Neutrophil (primary cell): ENCODE data around the gene RNF141.
A peak's percentile ranks its signal among the peaks of the same experiment; 100 is the strongest.

Experiments
- H3K27ac ChIP-seq: fragments of 200-600 bp; sonication (generic); 2 replicates; pipeline ENCODE4 v1.5.1; 2016; ENCODE audit warnings: mild to moderate bottlenecking, moderate library complexity
- H3K27me3 ChIP-seq: fragments of 200-600 bp; sonication (generic); 2 replicates; pipeline ENCODE4 v1.6.0; 2016; ENCODE audit warnings: mild to moderate bottlenecking
- H3K36me3 ChIP-seq: fragments of 200-600 bp; sonication (generic); 2 replicates; pipeline ENCODE4 v1.5.1; 2017
- H3K4me1 ChIP-seq, 2 experiments: fragments of 200-600 bp in 1 of 2; sonication (generic) in 1 of 2; 1 replicate in 1 of 2; 2 replicates in 1 of 2; pipeline versions ENCODE4 v1.5.1 to v1.6.1; 2013 to 2016; ENCODE audit warnings: low read depth in 1 of 2, low read length in 1 of 2, mild to moderate bottlenecking in 1 of 2, moderate library complexity in 1 of 2; ENCODE audit not compliant: control insufficient read depth in 1 of 2, insufficient read depth in 1 of 2
- H3K4me3 ChIP-seq, 2 experiments: fragments of 200-600 bp in 1 of 2; sonication (generic) in 1 of 2; 1 replicate in 1 of 2; 2 replicates in 1 of 2; pipeline ENCODE4 v1.5.1; 2013 to 2016; ENCODE audit warnings: low read depth in 1 of 2, low read length in 1 of 2, mild to moderate bottlenecking in 1 of 2, moderate library complexity in 1 of 2
- H3K9me3 ChIP-seq: fragments of 200-600 bp; sonication (generic); 2 replicates; pipeline ENCODE4 v1.5.1; 2016
- CTCF ChIP-seq: fragments of 200-600 bp; sonication (generic); IDR thresholded peaks from 2 replicates; pipeline ENCODE4 v1.5.1; 2016; ENCODE audit warnings: antibody characterized with exemption

The RNF141 gene

GRCh38 chr11:10524471-10524870, 16.5 kb downstream of the RNF141 start:
- Histone ChIP-seq H3K27me3 (no peaks in the 10 kb centered on the region), H3K27ac (no peak overlapping the region), H3K36me3 (peaks cover 96% of the 10 kb centered on the region), H3K4me1 (no peaks in the 10 kb centered on the region), H3K4me3 (no peak overlapping the region), H3K9me3 (no peaks in the 10 kb centered on the region)
- TF ChIP-seq CTCF, result no peak

- no peak for TF ChIP-seq CTCF
- Histone ChIP-seq H3K9me3 (no peaks in the 10 kb centered on the region), H3K4me1 (no peaks in the 10 kb centered on the region), H3K36me3 (peaks cover 94% of the 10 kb centered on the region), H3K4me3 (no peak overlapping the region), H3K27ac (no peak overlapping the region), H3K27me3 (no peaks in the 10 kb centered on the region)
Observed at GRCh38 chr11:10522921-10523320, 18.1 kb downstream of the RNF141 start.

- Histone ChIP-seq H3K27me3 (no peaks in the 10 kb centered on the region), H3K9me3 (no peaks in the 10 kb centered on the region), H3K4me1 (no peaks in the 10 kb centered on the region), H3K36me3 (peaks cover 90% of the 10 kb centered on the region), H3K4me3 (no peak overlapping the region), H3K27ac (no peak overlapping the region)
- no peak for TF ChIP-seq CTCF
Observed at GRCh38 chr11:10522276-10522675, 18.7 kb downstream of the RNF141 start.

- Histone ChIP-seq H3K36me3 (peaks cover 83% of the 10 kb centered on the region), H3K9me3 (no peaks in the 10 kb centered on the region), H3K4me3 (no peak overlapping the region), H3K4me1 (no peaks in the 10 kb centered on the region), H3K27ac (no peak overlapping the region), H3K27me3 (no peaks in the 10 kb centered on the region)
- TF ChIP-seq CTCF, result no peak
Observed at GRCh38 chr11:10520562-10520961, 20.4 kb downstream of the RNF141 start.

- Histone ChIP-seq H3K36me3 (peaks cover 82% of the 10 kb centered on the region), H3K4me3 (no peak overlapping the region), H3K9me3 (no peaks in the 10 kb centered on the region), H3K27me3 (no peaks in the 10 kb centered on the region), H3K27ac (no peak overlapping the region), H3K4me1 (no peaks in the 10 kb centered on the region)
- TF ChIP-seq CTCF, result no peak
Observed at GRCh38 chr11:10519630-10520029, 21.4 kb downstream of the RNF141 start.

- Histone ChIP-seq H3K27me3 (no peaks in the 10 kb centered on the region), H3K4me1 (no peaks in the 10 kb centered on the region), H3K36me3 (peaks cover 81% of the 10 kb centered on the region), H3K9me3 (no peaks in the 10 kb centered on the region), H3K27ac (peak overlapping the region; percentile 23), H3K4me3 (no peak overlapping the region)
- TF ChIP-seq CTCF, result no peak
Observed at GRCh38 chr11:10518891-10519290, 22.1 kb downstream of the RNF141 start.
